ENCODE results near the gene NCOR1. TPM values are rescaled to one million over a fixed set of nuclear protein-coding genes. Genes with fewer than 3 reads are reported as not detected.

Gene NCOR1
- total and polyA plus RNA-seq, 10 of the 15 experiments (the other 5 are each of a cell fraction or from before 2014, with no cell fraction given) = 34.5 to 135 (median 82.9) TPM

GRCh38 chr17:16214190-16215001 lies 938 bp downstream of the NCOR1 start:
- Histone ChIP-seq H3K4me3 (peak overlapping the region; percentile 91), H3K27ac (ENCODE audit: control insufficient read depth, insufficient read depth) (peak overlapping the region; percentile 96), H3K9me3 (replicated peaks; ENCODE audit: control insufficient read depth, insufficient read depth, low read length) (no peaks in the 10 kb centered on the region), H3K4me2 (ENCODE audit: control insufficient read depth, insufficient read depth) (peak overlapping the region; percentile 71), H3K36me3 (ENCODE audit: control insufficient read depth in 2 of 2, insufficient read depth in 2 of 2, low read length in 1 of 2) (no peaks in the 10 kb centered on the region; a peak in 1 of 4 replicates), H2AFZ (ENCODE audit: control insufficient read depth, low read depth, low read length) (peak overlapping the region; percentile 24), H3K27me3 (replicated peaks in 1 of 2; ENCODE audit: control insufficient read depth in 2 of 2, insufficient read depth in 2 of 2, low read length in 1 of 2) (no peaks in the 10 kb centered on the region), H3K79me2 (ENCODE audit: control insufficient read depth, insufficient read depth, low read length) (peaks cover 86% of the 10 kb centered on the region), H3K4me1 (ENCODE audit: control insufficient read depth, insufficient read depth, low read length) (peaks cover 4% of the 10 kb centered on the region), H3K9ac (ENCODE audit: control insufficient read depth, insufficient read depth, low read length) (peak overlapping the region; percentile 96), H4K20me1 (ENCODE audit: control insufficient read depth, insufficient read depth) (no peaks in the 10 kb centered on the region; the same call in 1 of the 2 replicates)
- intact Hi-C loops (cut with micrococcal nuclease; ENCODE audit: unreplicated experiment) (loop anchor here (10.0 kb wide), 1 partner anchor 200 kb away; the partner anchor contains the start of gene TRPV2), in situ Hi-C loops (cut with MboI) (no loop called here)
- BruUV-seq (replicated peaks) = no TSS peak
- CTCF ChIA-PET = interaction anchor here (0.6 to 1.4 kb wide), 4 partner anchors 9 to 73 kb away, joined by 3 to 5 read pairs (median 4); no protein-coding TSS in a partner anchor
- TF ChIP-seq KDM1A (IDR thresholded peaks at IDR 0.05; ENCODE audit: borderline replicate concordance) = no peak
- no peak for TF ChIP-seq SKIL (IDR thresholded peaks at IDR 0.05; ENCODE audit: low read depth, poor library complexity, severe bottlenecking)
- TF ChIP-seq ZSCAN29 (IDR thresholded peaks at IDR 0.05) = no peak
- no peak for TF ChIP-seq RELA (IDR thresholded peaks at IDR 0.05; ENCODE audit: borderline replicate concordance, partially characterized antibody)
- TF ChIP-seq TCF7 (IDR thresholded peaks at IDR 0.05; ENCODE audit: borderline replicate concordance) = no peak
- no peak for TF ChIP-seq NFYB (IDR thresholded peaks at IDR 0.05; ENCODE audit: insufficient read depth, low read depth, low read length)
- TF ChIP-seq CTCF (IDR thresholded peaks at IDR 0.05 in 2 of 3, conservative IDR thresholded peaks at IDR 0.05 in 1 of 3; ENCODE audit: control insufficient read depth in 2 of 3, extremely low read depth in 1 of 3, insufficient read depth in 1 of 3, low read depth in 3 of 3, low read length in 3 of 3) = no peak
- TF ChIP-seq ZNF24 (IDR thresholded peaks at IDR 0.05) = peak; percentile 71
- TF ChIP-seq TCF12 (IDR thresholded peaks at IDR 0.05; ENCODE audit: low read depth, low read length) = 0 out of 2 replicates have a peak, but pooled peaks have one; percentile 8
- no peak for TF ChIP-seq HSF1 (IDR thresholded peaks at IDR 0.05; ENCODE audit: low read depth, low read length)
- TF ChIP-seq LARP7 (IDR thresholded peaks at IDR 0.05) = no peak
- TF ChIP-seq ELK1 (IDR thresholded peaks at IDR 0.05; ENCODE audit: low read depth, low read length) = no peak
- peak; percentile 57; the same call in 1 of the 2 replicates for TF ChIP-seq YY1 (IDR thresholded peaks at IDR 0.05; ENCODE audit: low read depth, low read length)
- SMC1A ChIA-PET (ENCODE audit: uncharacterized antibody, unreplicated experiment) = interaction anchor here (0.9 to 1.9 kb wide), 6 partner anchors 12 to 137 kb away, joined by 3 to 8 read pairs (median 5); no protein-coding TSS in a partner anchor
- DNase-seq (ENCODE audit: low read depth, low spot score) = no peak
- WGBS (ENCODE audit: insufficient coverage, insufficient replicate concordance, low lambda C conversion rate, missing lambda C conversion rate) = 1% methylated on average over 16 of the region's 16 CpGs
- POLR2A ChIA-PET = interaction anchor here (0.7 to 1.7 kb wide), 3 partner anchors 10 to 73 kb away, joined by 3 to 6 read pairs (median 4); no protein-coding TSS in a partner anchor
- no peak for ATAC-seq
- FAIRE-seq = no peak
- RAD21 ChIA-PET (ENCODE audit: unreplicated experiment) = interaction anchor here (0.6 to 1.5 kb wide), 4 partner anchors 29 to 139 kb away, joined by 3 to 5 read pairs (median 4); partner anchors contain the start of gene CENPV

Measured in GM12878 (cell line).